Heart left ventricle (tissue), 16 donors: Measurements from ENCODE around the gene MARK4. TPM values are rescaled to one million over a fixed set of nuclear protein-coding genes. Genes with fewer than 3 reads are reported as not detected.

ENCODE experiments used
- ATAC-seq, 4 donors: fragments of 200-7000 bp; cut with Tn5 transposase; one replicate each; pipeline ENCODE4 v1.9.1; 2020 to 2022; ENCODE audit warnings: moderate library complexity in 4 of 4, mild to moderate bottlenecking in 3 of 4, moderate number of reproducible peaks in 1 of 4
- DNase-seq, 5 donors: peaks; one replicate each; pipeline ENCODE4 v3.0.0-alpha.2; 2020
- H3K27ac ChIP-seq, 12 donors: fragments of 200-600 bp; sonication (generic) in 4 of 12; one replicate each; pipeline versions ENCODE4 v1.5.0 to v1.8.0; 2016 to 2022; ENCODE audit warnings: mild to moderate bottlenecking in 2 of 12
- H3K27me3 ChIP-seq, 9 donors: fragments of 200-600 bp; sonication (generic) in 2 of 9; one replicate each; pipeline versions ENCODE4 v1.5.1 to v1.8.0; 2016 to 2022; ENCODE audit warnings: mild to moderate bottlenecking in 3 of 9
- H3K36me3 ChIP-seq, 9 donors: fragments of 200-600 bp; sonication (generic) in 2 of 9; one replicate each; pipeline versions ENCODE4 v1.5.0 to v1.8.0; 2018 to 2022; ENCODE audit warnings: mild to moderate bottlenecking in 2 of 9
- H3K4me1 ChIP-seq, 12 donors: fragments of 200-600 bp; sonication (generic) in 4 of 12; one replicate each; pipeline versions ENCODE4 v1.5.0 to v1.8.0; 2016 to 2022; ENCODE audit warnings: mild to moderate bottlenecking in 3 of 12
- H3K4me3 ChIP-seq, 12 donors: fragments of 200-600 bp; sonication (generic) in 4 of 12; one replicate each; pipeline versions ENCODE4 v1.5.0 to v1.8.0; 2017 to 2022; ENCODE audit warnings: mild to moderate bottlenecking in 9 of 12, moderate library complexity in 4 of 12
- H3K9me3 ChIP-seq, 12 donors: fragments of 200-600 bp; sonication (generic) in 4 of 12; one replicate each; pipeline versions ENCODE4 v1.5.0 to v1.8.0; 2016 to 2022; ENCODE audit warnings: mild to moderate bottlenecking in 1 of 12
- CTCF ChIP-seq, 12 donors: fragments of 200-600 bp; sonication (generic) in 4 of 12; IDR thresholded peaks; one replicate each; pipeline versions ENCODE4 v1.5.0 to v1.8.0; 2018 to 2022; ENCODE audit warnings: antibody characterized with exemption in 12 of 12, mild to moderate bottlenecking in 5 of 12
- POLR2A ChIP-seq, 2 donors: fragments of 450-650 bp; IDR thresholded peaks; one replicate each; pipeline ENCODE4 v1.6.1; 2017; ENCODE audit warnings: antibody characterized with exemption in 2 of 2, mild to moderate bottlenecking in 2 of 2, moderate library complexity in 2 of 2
- WGBS, 4 donors: extraction: QIAGEN DNeasy Blood & Tissue Kit in 2 of 4; methylation state at CpG; one replicate each; pipeline versions ENCODE4 v1.1.5 to v1.1.7; 2013 to 2018; 5-methylcytosine and 5-hydroxymethylcytosine counted together
- intact Hi-C, 10 donors: fragments of 100-400 bp; cut with DNase I; formaldehyde crosslinking; loops; one replicate each; pipeline versions ENCODE4 v1.11.1 to v1.14.2; 2022
- polyA plus RNA-seq, 2 donors: library from polyadenylated mRNA; stranded (reverse); fragments of 200-250 nt; gene quantifications; one replicate each; pipeline ENCODE4 v1.2.3, GENCODE V29; 2013
- total RNA-seq, 9 donors: library from RNA; depleted of rRNA in 2 of 9; stranded (reverse); fragments of >200 nt in 2 of 9; fragmentation: NEBNext Ultra II Directional in 3 of 9; extraction: Animal tissue kit (Norgen Biotek cat#: 25700) in 3 of 9; gene quantifications; one replicate each; pipeline versions ENCODE4 v1.1.0 to v1.2.4, GENCODE V29; 2016 to 2023
- donor health status: ischemic (EF 13 %, LVEDD 7.1; RV severe dilation, severe dysfunction).
- donor health status: healthy with polysubstance abuse.
- donor health status: DM: no; HTN: yes; CAD: no.
- donor health status: DM: no; HTN: no; CAD: no.
- donor health status: ischemic (EF 25% LVEDD 6.9; RV normal size, moderate dysfunction).
- donor health status: ischemic (EF 25% LVEDD 5.7; RV mildly dilated, moderate dysfunction).
- donor health status: healthy.
- donor health status: DM: yes; HTN: yes; CAD: no.
- donor health status: ischemic (EF 35%, LVEDD 5.7; RV mildly dilated, moderate dysfunction).
- donor health status: nonischemic (EF 11% LVEDD 7.7; RV severe dilation, severe dysfunction).
- donor health status: DM: yes; HTN: yes; CAD: no.
- donor health status: PGD.
- donor health status: ischemic (EF 29% LVEDD 5.4; RV normal size, mild dysfunction).
- donor health status: nonischemic (EF 23%, LVEDD 6.1; RV moderate dilation, normal function).

MARK4 gene
- total and polyA plus RNA-seq, 11 donors = 18.0 to 46.9 (median 28.6) TPM

DNA sequence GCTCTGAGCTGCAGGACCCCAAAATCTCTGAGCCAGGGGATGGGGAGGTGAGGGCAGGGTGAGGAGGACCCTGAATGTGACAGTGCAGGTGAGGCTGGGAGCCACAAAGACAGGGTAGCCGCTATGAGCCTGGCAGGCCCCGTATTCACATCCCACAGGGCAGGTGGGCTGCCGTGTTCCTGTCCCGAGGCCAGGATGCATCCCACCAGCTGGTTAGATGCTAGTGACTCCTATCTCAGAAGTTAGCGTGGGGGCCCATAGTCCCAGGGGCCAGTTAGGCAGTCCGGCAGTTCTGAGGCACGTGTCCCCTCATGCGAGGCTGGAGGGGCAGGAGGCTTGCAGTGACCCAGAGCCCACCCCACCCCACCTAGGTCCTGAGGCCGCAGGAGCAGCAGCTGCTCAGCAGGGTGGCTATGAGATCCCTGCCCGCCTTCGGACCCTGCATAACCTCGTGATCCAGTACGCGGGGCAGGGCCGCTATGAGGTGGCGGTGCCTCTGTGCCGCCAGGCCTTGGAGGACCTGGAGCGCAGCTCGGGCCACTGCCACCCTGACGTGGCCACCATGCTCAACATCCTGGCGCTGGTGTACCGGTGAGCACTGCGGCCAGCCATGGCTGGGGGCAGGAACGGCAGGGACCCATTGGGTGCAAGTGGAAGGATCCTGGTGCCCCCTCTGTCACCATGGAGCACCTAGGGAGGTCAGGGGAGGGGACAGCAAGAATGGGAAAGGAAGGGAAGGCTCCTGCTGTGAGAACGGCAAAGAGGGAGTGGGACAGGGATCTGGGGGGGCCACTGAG lies 96.7 kb downstream of the MARK4 start:
- Histone ChIP-seq H3K9me3 (no peaks in the 10 kb centered on the region), H3K4me1 (no peaks in the 10 kb centered on the region), H3K27ac (no peak overlapping the region), H3K27me3 (peaks cover 0 to 24% (median 7%) of the 10 kb centered on the region in 9 donors), H3K36me3 (peaks cover 0 to 21% (median 10%) of the 10 kb centered on the region in 9 donors), H3K4me3 (no peak overlapping the region)
- 64 to 72% (median 71%) methylated on average over 15 to 25 of the region's 25 CpGs for WGBS, 4 donors
- DNase-seq (no peak), ATAC-seq (peak in 1 of 4 donors; percentile 15)
- intact Hi-C loops = loop anchor here in 1 of 10 donors (10.0 kb wide), 2 partner anchors 153 to 443 kb away; partner anchors contain the start of gene APOE
- TF ChIP-seq POLR2A (IDR thresholded peaks at IDR 0.05) = no peak
- TF ChIP-seq CTCF (IDR thresholded peaks at IDR 0.05) = no peak

GRCh38 chr19:45348367-45349125 lies 97.5 kb downstream of the MARK4 start:
- no peaks in the 10 kb centered on the region for H3K9me3 ChIP-seq
- ATAC-seq (no peak), DNase-seq (no peak)
- H3K4me3 ChIP-seq = no peak overlapping the region
- H3K36me3 ChIP-seq = peaks cover 0 to 28% (median 16%) of the 10 kb centered on the region in 9 donors
- no peaks in the 10 kb centered on the region for H3K4me1 ChIP-seq
- H3K27me3 ChIP-seq = peaks cover 0 to 24% (median 7%) of the 10 kb centered on the region in 9 donors
- no peak overlapping the region for H3K27ac ChIP-seq
- intact Hi-C loops = loop anchor here in 1 of 10 donors (10.0 kb wide), 2 partner anchors 154 to 444 kb away; partner anchors contain the start of gene APOE
- no peak for TF ChIP-seq CTCF (IDR thresholded peaks at IDR 0.05)
- no peak for TF ChIP-seq POLR2A (IDR thresholded peaks at IDR 0.05)
- WGBS, 4 donors = 75 to 81% (median 78%) methylated on average over 9 to 23 of the region's 23 CpGs

DNA sequence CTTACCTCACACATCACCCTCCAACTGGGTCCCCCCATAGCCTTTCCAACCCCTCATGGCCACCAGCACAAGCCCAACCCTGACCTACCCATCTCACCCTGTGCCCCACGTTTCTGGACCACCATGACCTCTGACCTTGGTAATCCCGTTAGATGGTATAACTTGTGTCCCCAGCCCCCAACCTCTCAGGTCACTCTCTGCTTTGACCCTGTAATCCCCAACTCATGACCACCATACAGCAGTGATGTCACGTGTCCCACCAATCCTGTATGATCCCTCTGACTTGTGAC lies 98.0 kb downstream of the MARK4 start:
- intact Hi-C loops = loop anchor here in 1 of 10 donors (10.0 kb wide), 2 partner anchors 154 to 444 kb away; partner anchors contain the start of gene APOE
- Histone ChIP-seq H3K36me3 (peaks cover 0 to 32% (median 18%) of the 10 kb centered on the region in 9 donors), H3K27me3 (peaks cover 0 to 24% (median 7%) of the 10 kb centered on the region in 9 donors), H3K4me3 (no peak overlapping the region), H3K9me3 (no peaks in the 10 kb centered on the region), H3K27ac (no peak overlapping the region), H3K4me1 (no peaks in the 10 kb centered on the region)
- TF ChIP-seq POLR2A (IDR thresholded peaks at IDR 0.05) (no peak), CTCF (IDR thresholded peaks at IDR 0.05) (no peak)
- DNase-seq = no peak
- WGBS, 4 donors = 51 to 76% (median 69%) methylated on average over 3 of the region's 3 CpGs
- no peak for ATAC-seq

GRCh38 chr19:45349430-45349941 lies 98.4 kb downstream of the MARK4 start:
- Histone ChIP-seq H3K27ac (no peak overlapping the region), H3K4me3 (no peak overlapping the region), H3K36me3 (peaks cover 0 to 37% (median 22%) of the 10 kb centered on the region in 9 donors), H3K4me1 (no peaks in the 10 kb centered on the region), H3K9me3 (no peaks in the 10 kb centered on the region), H3K27me3 (peaks cover 0 to 24% (median 7%) of the 10 kb centered on the region in 9 donors)
- ATAC-seq = no peak
- intact Hi-C loops = loop anchor here in 1 of 10 donors (10.0 kb wide), 2 partner anchors 155 to 445 kb away; partner anchors contain the start of gene APOE
- no peak for DNase-seq
- 87 to 89% (median 89%) methylated on average over 12 to 17 of the region's 17 CpGs for WGBS, 4 donors
- no peak for TF ChIP-seq POLR2A (IDR thresholded peaks at IDR 0.05)
- no peak for TF ChIP-seq CTCF (IDR thresholded peaks at IDR 0.05)
